Fibroblast of mammary gland (primary cell): Measurements from ENCODE around the gene OXCT1.

Experiments
- DNase-seq: peaks from one replicate; pipeline ENCODE4 v3.0.0-alpha.2; 2010; ENCODE audit warnings: low read depth
- H3K4me3 ChIP-seq: 2 replicates; pipeline ENCODE4 v1.5.1; 2011; ENCODE audit warnings: low read depth, mild to moderate bottlenecking, low read length, moderate library complexity; ENCODE audit not compliant: control insufficient read depth
- TF ChIP-seq, protein P1 (sequence below): conservative IDR thresholded peaks from 2 replicates; pipeline ENCODE4 v1.5.1; 2011; ENCODE audit warnings: low read depth, low read length, inconsistent platforms; ENCODE audit not compliant: control insufficient read depth, insufficient read depth

Gene OXCT1

DNA sequence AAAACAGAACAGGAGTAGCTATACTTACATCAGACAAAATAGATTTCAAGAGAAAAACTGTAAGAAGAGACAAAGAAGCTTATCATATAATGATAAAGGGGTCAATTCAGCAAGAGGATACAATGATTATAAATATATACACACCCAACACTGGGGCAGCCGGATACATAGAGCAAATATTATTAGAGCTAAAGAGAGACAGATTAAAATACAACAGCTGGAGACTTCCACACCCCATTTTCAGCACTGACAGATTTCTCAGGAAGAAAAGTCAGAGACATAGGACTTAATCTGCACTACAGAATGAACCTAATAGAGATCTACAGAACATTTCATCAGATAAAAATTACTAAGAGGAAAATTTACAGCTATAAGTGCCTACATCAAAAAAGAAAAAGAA lies 35.7 kb downstream of the OXCT1 start:
- TF ChIP-seq, protein P1, sequence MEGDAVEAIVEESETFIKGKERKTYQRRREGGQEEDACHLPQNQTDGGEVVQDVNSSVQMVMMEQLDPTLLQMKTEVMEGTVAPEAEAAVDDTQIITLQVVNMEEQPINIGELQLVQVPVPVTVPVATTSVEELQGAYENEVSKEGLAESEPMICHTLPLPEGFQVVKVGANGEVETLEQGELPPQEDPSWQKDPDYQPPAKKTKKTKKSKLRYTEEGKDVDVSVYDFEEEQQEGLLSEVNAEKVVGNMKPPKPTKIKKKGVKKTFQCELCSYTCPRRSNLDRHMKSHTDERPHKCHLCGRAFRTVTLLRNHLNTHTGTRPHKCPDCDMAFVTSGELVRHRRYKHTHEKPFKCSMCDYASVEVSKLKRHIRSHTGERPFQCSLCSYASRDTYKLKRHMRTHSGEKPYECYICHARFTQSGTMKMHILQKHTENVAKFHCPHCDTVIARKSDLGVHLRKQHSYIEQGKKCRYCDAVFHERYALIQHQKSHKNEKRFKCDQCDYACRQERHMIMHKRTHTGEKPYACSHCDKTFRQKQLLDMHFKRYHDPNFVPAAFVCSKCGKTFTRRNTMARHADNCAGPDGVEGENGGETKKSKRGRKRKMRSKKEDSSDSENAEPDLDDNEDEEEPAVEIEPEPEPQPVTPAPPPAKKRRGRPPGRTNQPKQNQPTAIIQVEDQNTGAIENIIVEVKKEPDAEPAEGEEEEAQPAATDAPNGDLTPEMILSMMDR, result no peak
- H3K4me3 ChIP-seq, result no peak overlapping the region
- no peak for DNase-seq

DNA sequence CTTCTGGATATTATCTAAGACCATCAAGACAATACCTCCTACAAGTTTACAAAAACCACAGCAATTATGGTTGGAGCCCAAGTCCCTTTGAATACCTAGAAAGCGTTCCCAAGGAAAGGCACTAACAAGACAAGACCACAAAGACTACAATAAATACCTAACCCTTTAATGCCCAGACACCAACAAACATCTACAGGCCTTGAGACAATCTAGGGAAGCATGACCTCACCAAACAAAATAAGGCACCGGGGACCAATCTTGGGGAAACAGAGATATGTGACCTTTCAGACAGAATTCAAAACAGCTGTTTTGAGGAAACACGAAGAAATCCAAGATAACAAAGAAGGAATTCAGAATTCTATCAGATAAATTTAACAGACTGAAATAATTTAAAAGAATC lies 37.8 kb downstream of the OXCT1 start:
- TF ChIP-seq, protein P1, result no peak
- DNase-seq, result no peak
- no peak overlapping the region for H3K4me3 ChIP-seq

DNA sequence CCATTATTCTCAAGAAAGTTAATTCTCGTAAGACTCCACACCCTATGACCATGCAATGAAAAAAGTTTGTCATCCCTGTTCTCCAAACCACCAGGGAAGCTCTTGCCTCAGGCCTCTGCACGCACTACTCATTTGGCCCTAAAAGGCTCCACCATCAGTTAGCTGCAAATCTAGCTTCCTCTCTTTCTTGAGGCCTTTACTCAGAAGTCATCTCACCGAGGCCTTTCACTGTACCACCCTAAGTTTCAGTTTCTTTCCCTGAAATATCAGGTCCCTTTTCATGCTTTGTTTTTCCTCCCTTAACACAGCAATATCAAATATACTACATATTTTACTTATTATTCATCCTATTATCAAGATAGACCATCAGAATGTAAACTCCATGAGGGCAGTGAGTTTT lies 39.1 kb downstream of the OXCT1 start:
- TF ChIP-seq, protein P1, result no peak
- H3K4me3 ChIP-seq, result no peak overlapping the region
- DNase-seq, result no peak

DNA sequence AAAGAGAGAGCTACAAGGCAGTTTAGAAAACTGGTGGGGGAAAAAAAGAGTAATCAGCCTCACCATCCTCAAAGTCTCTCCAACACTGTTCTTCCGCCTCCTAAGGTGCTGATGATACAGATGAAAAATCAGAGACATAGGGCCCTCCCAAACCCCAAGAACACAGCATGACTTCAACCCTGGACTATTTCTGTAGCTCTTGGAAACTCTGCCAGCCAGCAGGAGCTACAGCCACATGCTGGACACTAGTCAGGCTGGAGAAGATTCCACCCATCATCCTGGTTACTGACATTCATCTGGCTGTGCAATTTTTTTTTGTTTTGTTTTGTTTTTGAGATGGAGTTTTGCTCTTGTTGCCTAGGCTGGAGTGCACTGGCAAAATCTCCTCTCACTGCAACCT lies 42.4 kb downstream of the OXCT1 start:
- H3K4me3 ChIP-seq, result no peak overlapping the region
- DNase-seq, result no peak
- TF ChIP-seq, protein P1, result no peak

DNA sequence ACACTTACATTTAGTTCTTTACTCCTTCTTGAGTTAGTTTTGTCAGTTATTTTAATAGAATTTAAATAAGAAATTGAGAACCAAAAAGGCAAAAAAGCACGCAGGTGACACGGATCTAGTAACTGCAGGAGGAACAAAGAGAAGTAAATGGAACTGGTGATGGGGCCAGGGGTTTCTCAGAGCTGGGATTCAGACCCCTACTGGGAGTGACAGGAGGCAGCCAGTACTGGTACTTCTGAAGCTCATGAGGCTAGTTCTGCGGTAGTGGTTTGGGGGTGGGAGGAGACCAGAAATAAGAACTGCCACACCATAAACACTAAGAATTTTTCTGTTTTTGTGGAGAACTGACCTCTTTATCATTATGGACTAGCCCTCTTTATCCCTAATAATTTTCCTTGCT lies 48.2 kb downstream of the OXCT1 start:
- DNase-seq, result no peak
- no peak overlapping the region for H3K4me3 ChIP-seq
- TF ChIP-seq, protein P1, result no peak

DNA sequence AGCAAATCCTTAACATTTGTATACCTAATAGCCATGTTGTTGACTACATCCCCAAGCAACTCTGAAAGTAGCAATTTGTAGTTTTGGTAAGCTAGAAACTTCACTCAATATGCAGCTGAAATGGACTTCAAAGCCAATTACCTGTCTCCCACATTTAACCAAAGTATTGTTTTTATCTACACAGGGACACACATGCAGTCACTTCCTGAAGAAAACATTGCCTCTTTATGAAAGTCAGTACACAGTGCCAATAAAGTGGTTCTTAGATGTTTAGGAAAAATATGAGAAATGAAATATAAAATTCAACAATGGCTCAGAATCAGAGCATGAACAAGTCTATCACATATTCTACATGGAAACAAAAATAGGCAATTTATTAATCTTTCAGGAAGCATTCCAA lies 49.2 kb downstream of the OXCT1 start:
- no peak overlapping the region for H3K4me3 ChIP-seq
- TF ChIP-seq, protein P1, result no peak
- no peak for DNase-seq

DNA sequence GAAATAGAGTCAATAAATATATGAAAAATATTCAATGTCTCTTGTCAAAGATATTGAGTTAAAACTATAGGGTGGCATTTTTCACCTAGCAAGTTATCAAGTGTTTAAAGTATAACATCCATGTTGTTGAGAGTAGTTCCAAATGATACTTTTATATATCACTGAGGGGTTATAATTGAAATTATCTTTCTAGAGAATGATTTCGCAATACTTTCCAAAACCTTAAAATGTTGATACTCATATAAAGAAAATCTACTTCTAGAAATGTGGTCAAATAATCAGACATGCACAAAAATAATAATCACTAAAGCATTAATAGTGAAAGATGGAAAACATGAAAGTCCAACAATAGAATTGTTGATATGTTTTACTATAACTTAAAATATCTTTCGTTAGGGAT lies 50.1 kb downstream of the OXCT1 start:
- no peak for DNase-seq
- TF ChIP-seq, protein P1, result no peak

More for the DNA sequence above, 50.1 kb downstream of the OXCT1 start:
- no peak overlapping the region for H3K4me3 ChIP-seq
